GM19025 (cell line): Measurements from ENCODE around the gene AFG1L.

Experiments
- ATAC-seq: cut with Tn5 transposase; IDR thresholded peaks from one replicate; pipeline ENCODE4 v1.9.1; 2021; ENCODE audit warnings: mild to moderate bottlenecking, low read depth, moderate library complexity; ENCODE audit not compliant: unreplicated experiment

The AFG1L gene

DNA sequence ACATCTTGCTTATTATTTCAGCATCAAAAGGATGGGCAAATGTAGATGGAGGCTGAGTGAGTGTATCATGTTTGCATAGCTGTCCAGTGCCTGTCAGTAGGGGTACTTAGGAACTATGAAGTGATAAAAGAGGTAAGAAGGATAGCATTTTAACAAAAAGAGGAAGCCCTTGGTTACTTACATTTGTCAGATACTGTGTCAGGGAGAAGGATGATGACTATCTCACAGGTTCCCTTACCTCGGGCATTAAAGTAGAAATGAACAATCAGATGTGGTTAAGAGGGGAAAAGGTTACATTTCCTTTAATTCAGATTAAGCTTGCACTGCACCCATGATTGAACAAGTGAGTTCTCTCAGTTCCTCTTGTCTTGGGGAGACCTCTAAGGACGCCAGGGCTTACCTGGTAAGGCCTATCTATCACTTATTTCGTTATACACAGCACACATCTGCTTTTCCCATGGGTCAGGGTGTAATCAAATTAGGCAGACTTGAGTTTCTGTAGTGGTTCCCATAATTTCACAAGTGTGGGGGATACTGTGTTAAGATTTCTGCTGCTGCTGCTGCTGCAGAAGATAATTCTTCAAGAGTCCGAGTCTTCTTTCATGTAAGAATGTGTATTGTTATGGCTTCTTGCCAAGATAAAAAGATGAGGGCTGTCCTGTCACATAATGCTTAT, 270.4 kb downstream of the AFG1L start:
- ATAC-seq, result peak; percentile 62

DNA sequence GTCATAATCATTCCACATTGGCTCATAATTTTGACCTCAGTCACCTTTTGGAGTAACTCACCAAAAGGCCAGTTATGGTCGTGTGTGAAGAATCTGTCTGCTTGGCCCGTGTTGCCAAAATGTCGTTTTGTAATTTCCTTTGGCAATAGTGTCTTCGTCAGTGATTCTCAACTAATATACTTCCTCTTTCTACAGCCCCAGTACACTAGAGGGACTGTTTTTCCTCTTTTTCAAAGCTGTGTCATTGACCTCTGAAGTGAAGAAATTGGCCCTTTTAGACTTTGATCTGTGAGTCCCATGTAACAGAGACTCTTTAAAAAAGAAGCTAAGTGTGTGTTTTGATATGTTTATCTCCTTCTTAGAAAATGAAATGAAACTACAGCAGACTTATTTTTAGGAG, 271.0 kb downstream of the AFG1L start:
- peak; percentile 35 for ATAC-seq

DNA sequence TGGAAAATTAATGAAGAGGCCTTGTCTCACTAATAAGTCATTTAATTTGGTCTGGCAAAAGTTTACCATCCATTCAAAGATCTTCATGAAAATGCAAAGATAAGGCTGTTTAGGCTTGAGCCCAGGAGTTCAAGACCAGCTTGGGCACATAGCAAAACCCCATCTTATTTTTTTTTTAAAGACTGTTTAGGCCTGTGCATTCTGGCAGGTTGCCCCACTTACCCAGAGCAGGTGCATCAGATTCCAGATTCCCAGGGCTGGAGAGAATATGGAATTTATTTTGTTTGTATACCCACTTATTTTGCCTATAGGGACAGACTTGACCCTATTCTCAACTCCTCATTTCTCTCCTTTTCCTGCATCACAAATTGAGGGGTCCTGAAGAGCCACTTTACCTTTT, 271.6 kb downstream of the AFG1L start:
- ATAC-seq, result no peak

DNA sequence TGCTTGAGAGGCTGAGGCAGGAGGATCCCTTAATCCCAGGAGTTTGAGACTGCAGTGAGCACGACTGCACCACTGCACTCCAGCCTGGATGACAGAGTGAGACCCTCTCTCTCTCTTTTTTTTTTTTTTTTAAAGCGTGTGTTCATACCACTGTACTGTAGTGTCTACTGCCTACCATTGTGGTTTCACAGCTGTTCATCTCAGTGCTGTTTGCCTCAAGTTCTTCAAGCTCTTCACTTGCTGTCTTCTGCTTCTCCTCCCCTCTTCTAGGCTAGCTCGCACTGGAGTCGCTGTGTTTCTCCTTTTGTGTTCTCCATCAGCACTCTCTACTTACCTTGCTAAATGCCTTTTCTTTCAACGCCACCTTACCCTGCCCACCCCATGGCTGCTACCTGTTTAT, 273.2 kb downstream of the AFG1L start:
- no peak for ATAC-seq

DNA sequence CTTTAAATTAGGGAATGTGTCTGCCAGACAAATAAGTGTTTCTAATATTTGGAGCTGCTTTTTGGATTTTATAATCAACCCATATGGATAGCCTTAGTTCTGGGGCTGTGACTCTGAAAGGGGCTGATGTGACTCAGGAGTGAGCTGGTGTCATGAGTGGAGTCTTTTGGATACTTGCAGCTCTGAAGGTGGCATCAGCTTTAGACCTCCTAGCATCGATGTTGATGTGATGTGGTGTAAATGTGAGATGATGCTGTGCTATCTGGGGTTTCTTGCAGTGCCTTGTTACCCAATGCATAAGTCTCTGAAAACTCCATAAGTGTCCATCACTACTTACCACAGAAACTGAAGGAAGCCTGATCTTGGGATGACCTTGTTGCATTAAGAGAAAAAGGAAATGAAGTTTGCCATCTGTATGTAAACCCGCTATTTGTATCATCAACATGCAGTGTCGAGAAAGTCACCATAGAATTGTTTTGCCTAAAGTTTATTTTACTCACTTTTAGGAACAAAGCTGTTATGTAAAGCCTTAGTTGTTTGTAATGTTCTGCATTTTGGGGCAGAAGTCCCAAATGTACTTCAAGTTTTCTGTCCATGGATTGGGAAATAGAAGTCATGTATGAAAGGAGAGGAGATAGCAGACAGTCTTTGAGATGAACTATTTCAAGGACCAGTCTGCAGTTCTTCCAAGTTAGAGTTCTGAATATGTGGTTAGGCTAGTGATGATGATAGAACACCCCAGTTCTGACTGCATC, 273.9 kb downstream of the AFG1L start:
- no peak for ATAC-seq

DNA sequence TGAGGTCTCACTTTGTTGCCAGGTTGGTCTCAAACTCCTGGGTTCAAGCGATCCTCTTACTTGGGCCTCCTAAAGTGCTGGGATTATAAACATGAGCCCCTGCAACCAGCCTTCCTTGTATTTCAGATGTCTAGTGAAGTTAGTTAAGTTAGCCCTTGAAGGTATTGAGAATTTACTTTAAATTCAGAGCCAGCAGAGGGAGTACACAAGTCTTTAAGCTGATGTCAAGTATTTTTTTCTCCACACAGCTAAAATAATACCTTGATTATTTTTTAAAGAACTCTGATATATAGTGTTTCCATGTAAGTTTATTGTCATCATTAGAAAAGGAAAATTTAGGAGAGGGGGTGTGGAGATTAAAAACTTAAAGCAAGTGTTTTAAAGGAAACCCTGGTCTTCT, 275.7 kb downstream of the AFG1L start:
- ATAC-seq, result no peak

DNA sequence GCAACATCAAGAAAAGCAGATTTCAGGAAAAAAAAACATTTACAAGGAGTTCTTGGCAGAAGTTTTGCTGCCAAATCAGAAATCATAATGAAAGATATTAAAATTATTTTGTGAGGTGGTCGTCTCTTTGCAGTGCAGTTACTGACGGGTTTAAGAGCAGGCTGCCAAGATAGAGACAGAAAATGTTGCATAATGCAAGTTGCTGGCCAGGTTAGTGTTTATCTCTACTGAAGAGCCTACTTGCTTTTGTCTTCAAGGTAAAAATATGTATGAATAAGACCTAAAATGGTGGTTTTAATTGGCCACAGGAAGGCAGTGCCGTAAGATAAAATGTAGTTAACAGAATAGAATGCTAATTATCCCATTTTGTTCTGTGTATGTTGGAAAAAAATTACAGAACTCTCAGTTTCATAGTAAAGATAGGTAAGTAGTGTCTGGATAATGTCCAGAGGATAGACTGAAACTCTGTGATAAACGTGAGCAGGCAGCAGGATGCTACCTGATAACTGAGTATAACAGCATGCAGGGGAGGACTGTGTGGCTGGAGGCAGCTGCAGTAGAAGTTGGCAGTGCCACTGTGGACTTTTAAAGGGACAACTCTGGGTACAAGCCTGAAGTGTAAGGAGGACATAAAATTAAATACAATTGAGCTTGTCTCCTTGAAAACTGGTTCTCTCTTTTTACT, 279.7 kb downstream of the AFG1L start:
- no peak for ATAC-seq
